CD14-positive monocyte (primary cell): ENCODE data around the gene OR5AR1. TPM values are rescaled to one million over a fixed set of nuclear protein-coding genes. Genes with fewer than 3 reads are reported as not detected.

Experiments used
- DNase-seq, 3 donors: peaks; one replicate each; pipeline ENCODE4 v3.0.0-alpha.2; 2011 to 2022
- H2AFZ ChIP-seq: 2 replicates; pipeline ENCODE4 v1.6.0; 2012; ENCODE audit warnings: mild to moderate bottlenecking, low read depth, low read length, inconsistent platforms; ENCODE audit not compliant: insufficient read depth, poor library complexity, severe bottlenecking
- H3K27ac ChIP-seq, 2 donors: 1 replicate in 1 of 2; 2 replicates in 1 of 2; pipeline ENCODE4 v1.5.1; 2012 to 2013; ENCODE audit warnings: low read length in 2 of 2, control low read depth in 1 of 2, inconsistent platforms in 1 of 2, low read depth in 1 of 2, mild to moderate bottlenecking in 1 of 2
- H3K27me3 ChIP-seq, 2 donors: one replicate each; pipeline versions ENCODE4 v1.6.0 to v1.6.1; 2011 to 2013; ENCODE audit warnings: low read length in 2 of 2; ENCODE audit not compliant: control insufficient read depth in 2 of 2, insufficient read depth in 2 of 2
- H3K36me3 ChIP-seq, 2 donors: replicated peaks in 1 of 2; 1 replicate in 1 of 2; 2 replicates in 1 of 2; pipeline versions ENCODE4 v1.5.1 to v1.6.1; 2012 to 2013; ENCODE audit warnings: low read length in 2 of 2, control low read depth in 1 of 2, inconsistent platforms in 1 of 2, mild to moderate bottlenecking in 1 of 2; ENCODE audit not compliant: insufficient read depth in 2 of 2, control insufficient read depth in 1 of 2
- H3K4me1 ChIP-seq, 2 donors: 1 replicate in 1 of 2; 2 replicates in 1 of 2; pipeline versions ENCODE4 v1.5.1 to v1.6.1; 2012 to 2013; ENCODE audit warnings: low read length in 2 of 2, control low read depth in 1 of 2, inconsistent platforms in 1 of 2, mild to moderate bottlenecking in 1 of 2, moderate library complexity in 1 of 2; ENCODE audit not compliant: insufficient read depth in 2 of 2, control insufficient read depth in 1 of 2
- H3K4me2 ChIP-seq: replicated peaks from 2 replicates; pipeline ENCODE3; 2012; ENCODE audit warnings: low read length, moderate library complexity, mild to moderate bottlenecking; ENCODE audit not compliant: poor library complexity, severe bottlenecking; ENCODE audit errors: extremely low read depth
- H3K4me3 ChIP-seq, 3 experiments: fragments of 200-600 bp in 1 of 3; sonication (generic) in 1 of 3; replicated peaks in 1 of 3; 1 replicate in 2 of 3; 2 replicates in 1 of 3; pipeline ENCODE4 v1.5.1; 2011 to 2013; ENCODE audit warnings: low read length in 3 of 3, mild to moderate bottlenecking in 3 of 3, control low read depth in 2 of 3, low read depth in 2 of 3, inconsistent platforms in 1 of 3, moderate library complexity in 1 of 3
- H3K79me2 ChIP-seq: 2 replicates; pipeline ENCODE4 v1.6.0; 2012; ENCODE audit warnings: mild to moderate bottlenecking, control low read depth, inconsistent platforms, low read length, moderate library complexity; ENCODE audit not compliant: insufficient read depth
- H3K9ac ChIP-seq: 2 replicates; pipeline ENCODE4 v1.6.0; 2017; ENCODE audit warnings: low read length, mild to moderate bottlenecking; ENCODE audit not compliant: insufficient read depth, poor library complexity, severe bottlenecking
- H3K9me3 ChIP-seq, 2 donors: replicated peaks in 1 of 2; 1 replicate in 1 of 2; 2 replicates in 1 of 2; pipeline versions ENCODE4 v1.5.1 to v1.6.1; 2012 to 2013; ENCODE audit warnings: low read length in 2 of 2, control low read depth in 1 of 2; ENCODE audit not compliant: control insufficient read depth in 1 of 2, insufficient read depth in 1 of 2
- H4K20me1 ChIP-seq: 2 replicates; pipeline ENCODE4 v1.6.0; 2012; ENCODE audit warnings: mild to moderate bottlenecking, low read length, control low read depth, moderate library complexity; ENCODE audit not compliant: insufficient read depth
- H3K27ac Mint-ChIP-seq, 7 donors: one replicate each; pipeline ENCODE4 v1.8.0; 2020; ENCODE audit warnings: mild to moderate bottlenecking in 7 of 7, mixed read lengths in 7 of 7, moderate library complexity in 6 of 7, inconsistent platforms in 2 of 7
- H3K27me3 Mint-ChIP-seq, 3 donors: one replicate each; pipeline ENCODE4 v1.8.0; 2021 to 2022; ENCODE audit warnings: low read depth in 3 of 3, mild to moderate bottlenecking in 3 of 3, mixed read lengths in 3 of 3, moderate library complexity in 3 of 3, inconsistent platforms in 1 of 3
- H3K36me3 Mint-ChIP-seq, 2 donors: one replicate each; pipeline ENCODE4 v1.8.0; 2020; ENCODE audit warnings: mixed read lengths in 2 of 2, inconsistent platforms in 1 of 2, mild to moderate bottlenecking in 1 of 2
- H3K4me1 Mint-ChIP-seq: one replicate; pipeline ENCODE4 v1.8.0; 2020; ENCODE audit warnings: mild to moderate bottlenecking, mixed read lengths
- H3K4me3 Mint-ChIP-seq, 2 donors: one replicate each; pipeline ENCODE4 v1.8.0; 2020; ENCODE audit warnings: mild to moderate bottlenecking in 2 of 2, mixed read lengths in 2 of 2, moderate library complexity in 1 of 2
- H3K9me3 Mint-ChIP-seq, 7 donors: one replicate each; pipeline ENCODE4 v1.8.0; 2020 to 2022; ENCODE audit warnings: mixed read lengths in 7 of 7, mild to moderate bottlenecking in 6 of 7, moderate library complexity in 6 of 7, inconsistent platforms in 2 of 7
- CTCF ChIP-seq: fragments of 200-600 bp; IDR thresholded peaks from one replicate; pipeline ENCODE4 v1.8.0; 2022; ENCODE audit warnings: antibody characterized with exemption, mild to moderate bottlenecking
- WGBS: methylation state at CpG from one replicate; pipeline ENCODE4 v1.1.5; 2013; ENCODE audit warnings: missing lambda C conversion rate; ENCODE audit not compliant: insufficient coverage; 5-methylcytosine and 5-hydroxymethylcytosine counted together
- intact Hi-C, 2 donors: fragments of 100-400 bp; cut with micrococcal nuclease; formaldehyde crosslinking; loops; one replicate each; pipeline versions ENCODE4 v1.15.0 to v1.15.1; 2023
- polyA minus RNA-seq: library from RNA; depleted of rRNA, polyadenylated mRNA; stranded (reverse); fragments of >200 nt; gene quantifications from 2 replicates; pipeline ENCODE4 v1.2.3, GENCODE V29; 2012
- polyA plus RNA-seq, 3 donors: library from polyadenylated mRNA; depleted of rRNA in 1 of 3; unstranded in 2 of 3; stranded (reverse) in 1 of 3; fragments of 300-500 nt in 2 of 3; fragments of >200 nt in 1 of 3; fragmentation: Illumina TruSeq in 2 of 3; gene quantifications; 1 replicate in 2 of 3; 2 replicates in 1 of 3; pipeline ENCODE4 v1.2.3, GENCODE V29; 2012 to 2021
- total RNA-seq, 12 experiments: library from RNA in 1 of 12; stranded (reverse) in 1 of 12; fragments of 120-200 nt in 1 of 12; gene quantifications; one replicate each; pipeline ENCODE4 v1.2.4 and lab custom pipeline; 2013 to 2026; ENCODE audit warnings: mixed read lengths in 6 of 12, inconsistent platforms in 1 of 12

The OR5AR1 gene
- not detected for total RNA-seq (2013)
- polyA plus RNA-seq (not detected), polyA minus RNA-seq (not detected in 2 replicates), total RNA-seq (lab: John Stamatoyannopoulos, UW) (0 to 0.15 (median 0) reads per million in 11 experiments)

GRCh38 chr11:56663386-56663785 is at the start of gene OR5AR1:
Gene OR5AR1 (plus strand): TSS chr11:56663686. CDS start chr11:56663686, 0 bp downstream.
- Histone ChIP-seq H3K4me1 (no peaks in the 10 kb centered on the region), H3K4me3 (no peak within 1 kb of the TSS), H3K27me3 (no peaks in the 10 kb centered on the region), H3K9me3 (no peaks in the 10 kb centered on the region), H3K9ac (no peak within 1 kb of the TSS), H3K4me2 (no peak within 1 kb of the TSS), H2AFZ (no peak within 1 kb of the TSS), H4K20me1 (no peaks in the 10 kb centered on the region), H3K36me3 (no peaks in the 10 kb centered on the region), H3K79me2 (no peaks in the 10 kb centered on the region), H3K27ac (no peak within 1 kb of the TSS)
- H3K27ac Mint-ChIP-seq = no peak within 1 kb of the TSS
- no peak for TF ChIP-seq CTCF
- no peaks in the 10 kb centered on the region for H3K4me1 Mint-ChIP-seq
- H3K9me3 Mint-ChIP-seq = peaks cover 0 to 5% (median 2%) of the 10 kb centered on the region in 7 donors
- DNase-seq = no peak
- peaks cover 0 to 2% (median 0%) of the 10 kb centered on the region in 3 donors for H3K27me3 Mint-ChIP-seq
- H3K4me3 Mint-ChIP-seq = no peak within 1 kb of the TSS
- H3K36me3 Mint-ChIP-seq = no peaks in the 10 kb centered on the region
- intact Hi-C loops = no loop called here
- no CpG with 5 or more reads among the region's 2 CpGs for WGBS

GRCh38 chr11:56624661-56625110 is 38.8 kb upstream of the OR5AR1 start:
- H2AFZ ChIP-seq = no peak overlapping the region
- no peaks in the 10 kb centered on the region for H3K36me3 ChIP-seq
- no peaks in the 10 kb centered on the region for H3K27me3 ChIP-seq
- H3K9ac ChIP-seq = no peak overlapping the region
- H3K27me3 Mint-ChIP-seq = peaks cover 0 to 1% (median 0%) of the 10 kb centered on the region in 3 donors
- H3K4me3 Mint-ChIP-seq = no peak overlapping the region
- no peak for TF ChIP-seq CTCF
- H3K4me3 ChIP-seq = no peak overlapping the region
- no peaks in the 10 kb centered on the region for H3K79me2 ChIP-seq
- H3K9me3 ChIP-seq = no peaks in the 10 kb centered on the region
- intact Hi-C loops = no loop called here
- peaks cover 0 to 2% (median 0%) of the 10 kb centered on the region in 7 donors for H3K9me3 Mint-ChIP-seq
- no peak overlapping the region for H3K27ac Mint-ChIP-seq
- H4K20me1 ChIP-seq = no peaks in the 10 kb centered on the region
- no peaks in the 10 kb centered on the region for H3K4me1 ChIP-seq
- no peaks in the 10 kb centered on the region for H3K36me3 Mint-ChIP-seq
- no peaks in the 10 kb centered on the region for H3K4me1 Mint-ChIP-seq
- no CpG with 5 or more reads among the region's 3 CpGs for WGBS
- DNase-seq = no peak
- H3K27ac ChIP-seq = no peak overlapping the region
- H3K4me2 ChIP-seq = no peak overlapping the region
